Measurements from ENCODE around the gene RPL38. TPM values are rescaled to one million over a fixed set of nuclear protein-coding genes. Genes with fewer than 3 reads are reported as not detected.

RPL38 gene
- polyA plus RNA-seq (2012; rRNA removed): 816 and 4,154 TPM in 2 replicates
- polyA plus RNA-seq (2012; cell fraction: cytosol; rRNA removed): 2,004 and 5,521 TPM in 2 replicates
- 1,163 and 1,372 TPM in 2 replicates for polyA plus RNA-seq (2012; cell fraction: nucleus; rRNA removed)

GRCh38 chr17:74203439-74204240 is at the start of gene RPL38:
Gene RPL38 (plus strand): TSS chr17:74203678. CDS start chr17:74203956, 278 bp downstream.
- Histone ChIP-seq H3K9me2 (no peaks in the 10 kb centered on the region), H3K79me2 (ENCODE audit: insufficient read depth) (peaks cover 52% of the 10 kb centered on the region), H3K27me3 (ENCODE audit: insufficient read depth) (no peaks in the 10 kb centered on the region), H4K20me1 (ENCODE audit: insufficient read depth) (peaks cover 45% of the 10 kb centered on the region), H3F3A (replicated peaks; ENCODE audit: insufficient read depth) (peaks cover 33% of the 10 kb centered on the region), H3K36me3 (replicated peaks in 1 of 2; ENCODE audit: control insufficient read depth in 1 of 2, insufficient read depth in 2 of 2, low read length in 1 of 2) (peaks cover 21 to 46% of the 10 kb centered on the region in 2 experiments), H3K4me2 (peak within 1 kb of the TSS; percentile 93), H3K9ac (peak within 1 kb of the TSS; percentile 98), H3K27ac (ENCODE audit: low read depth in 2 of 2, low read length in 1 of 2) (peak within 1 kb of the TSS; percentile 63 to 81), H3K4me3 (ENCODE audit: low read depth in 2 of 2, low read length in 1 of 2) (peak within 1 kb of the TSS; percentile 72 to 99), H3K9me3 (no peaks in the 10 kb centered on the region), H2AFZ (ENCODE audit: low read depth) (peak within 1 kb of the TSS; percentile 89; the same call in 1 of the 2 replicates), H3K4me1 (ENCODE audit: control insufficient read depth in 1 of 2, insufficient read depth in 2 of 2, low read depth in 1 of 2, low read length in 1 of 2) (peaks cover 22 to 36% of the 10 kb centered on the region in 2 experiments)
- 1% methylated on average over 34 of the region's 53 CpGs for WGBS (ENCODE audit: low lambda C conversion rate)
- CTCF ChIA-PET: interaction anchor here (0.6 to 9.1 kb wide), 23 partner anchors 8 to 967 kb away, joined by 3 to 284 read pairs (median 4); partner anchors contain the start of gene TTYH2
- peak; percentile 98 for DNase-seq
- POLR2A ChIA-PET: interaction anchor here (0.6 to 1.5 kb wide), 16 partner anchors 8 to 729 kb away, joined by 3 to 7 read pairs (median 3); partner anchors contain the start of gene TTYH2
- TF ChIP-seq, protein P1, sequence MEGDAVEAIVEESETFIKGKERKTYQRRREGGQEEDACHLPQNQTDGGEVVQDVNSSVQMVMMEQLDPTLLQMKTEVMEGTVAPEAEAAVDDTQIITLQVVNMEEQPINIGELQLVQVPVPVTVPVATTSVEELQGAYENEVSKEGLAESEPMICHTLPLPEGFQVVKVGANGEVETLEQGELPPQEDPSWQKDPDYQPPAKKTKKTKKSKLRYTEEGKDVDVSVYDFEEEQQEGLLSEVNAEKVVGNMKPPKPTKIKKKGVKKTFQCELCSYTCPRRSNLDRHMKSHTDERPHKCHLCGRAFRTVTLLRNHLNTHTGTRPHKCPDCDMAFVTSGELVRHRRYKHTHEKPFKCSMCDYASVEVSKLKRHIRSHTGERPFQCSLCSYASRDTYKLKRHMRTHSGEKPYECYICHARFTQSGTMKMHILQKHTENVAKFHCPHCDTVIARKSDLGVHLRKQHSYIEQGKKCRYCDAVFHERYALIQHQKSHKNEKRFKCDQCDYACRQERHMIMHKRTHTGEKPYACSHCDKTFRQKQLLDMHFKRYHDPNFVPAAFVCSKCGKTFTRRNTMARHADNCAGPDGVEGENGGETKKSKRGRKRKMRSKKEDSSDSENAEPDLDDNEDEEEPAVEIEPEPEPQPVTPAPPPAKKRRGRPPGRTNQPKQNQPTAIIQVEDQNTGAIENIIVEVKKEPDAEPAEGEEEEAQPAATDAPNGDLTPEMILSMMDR (IDR thresholded peaks at IDR 0.05): peak; percentile 99
- TF ChIP-seq GATA2 (CRISPR knock-in tag; IDR thresholded peaks at IDR 0.05): no peak
- TF ChIP-seq NFIC (IDR thresholded peaks at IDR 0.05; ENCODE audit: borderline replicate concordance): no peak
- peak; percentile 97 for TF ChIP-seq CHD2 (IDR thresholded peaks at IDR 0.05; ENCODE audit: low read length, partially characterized antibody)
- peak; percentile 22; the same call in 1 of the 2 replicates for TF ChIP-seq FOSL2 (IDR thresholded peaks at IDR 0.05; ENCODE audit: borderline replicate concordance, low read depth)
- 0 out of 2 replicates have a peak, but pooled peaks have one; percentile 6 for TF ChIP-seq TEAD4 (IDR thresholded peaks at IDR 0.05; ENCODE audit: borderline replicate concordance, insufficient read depth)
- TF ChIP-seq REST (IDR thresholded peaks at IDR 0.05; ENCODE audit: low read depth, low read length): peak; percentile 80; the same call in 1 of the 2 replicates
- TF ChIP-seq EP300 (IDR thresholded peaks at IDR 0.05; ENCODE audit: borderline replicate concordance in 1 of 2, low read depth in 1 of 2, low read length in 1 of 2): peak in 1 of 2 experiments; percentile 75; a peak in 3 of 4 replicates
- TF ChIP-seq GABPA (IDR thresholded peaks at IDR 0.05; ENCODE audit: low read depth): peak; percentile 97
- TF ChIP-seq FOXM1 (IDR thresholded peaks at IDR 0.05; ENCODE audit: low read depth): no peak
- peak; percentile 80 for TF ChIP-seq RFX5 (IDR thresholded peaks at IDR 0.05; ENCODE audit: low read length)
- TF ChIP-seq, protein P2, sequence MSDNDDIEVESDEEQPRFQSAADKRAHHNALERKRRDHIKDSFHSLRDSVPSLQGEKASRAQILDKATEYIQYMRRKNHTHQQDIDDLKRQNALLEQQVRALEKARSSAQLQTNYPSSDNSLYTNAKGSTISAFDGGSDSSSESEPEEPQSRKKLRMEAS (IDR thresholded peaks at IDR 0.05; ENCODE audit: low read depth): peak; percentile 97
- TF ChIP-seq, protein P3, sequence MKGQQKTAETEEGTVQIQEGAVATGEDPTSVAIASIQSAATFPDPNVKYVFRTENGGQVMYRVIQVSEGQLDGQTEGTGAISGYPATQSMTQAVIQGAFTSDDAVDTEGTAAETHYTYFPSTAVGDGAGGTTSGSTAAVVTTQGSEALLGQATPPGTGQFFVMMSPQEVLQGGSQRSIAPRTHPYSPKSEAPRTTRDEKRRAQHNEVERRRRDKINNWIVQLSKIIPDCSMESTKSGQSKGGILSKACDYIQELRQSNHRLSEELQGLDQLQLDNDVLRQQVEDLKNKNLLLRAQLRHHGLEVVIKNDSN (IDR thresholded peaks at IDR 0.05; ENCODE audit: borderline replicate concordance, low read depth): no peak
- TF ChIP-seq, protein P4, sequence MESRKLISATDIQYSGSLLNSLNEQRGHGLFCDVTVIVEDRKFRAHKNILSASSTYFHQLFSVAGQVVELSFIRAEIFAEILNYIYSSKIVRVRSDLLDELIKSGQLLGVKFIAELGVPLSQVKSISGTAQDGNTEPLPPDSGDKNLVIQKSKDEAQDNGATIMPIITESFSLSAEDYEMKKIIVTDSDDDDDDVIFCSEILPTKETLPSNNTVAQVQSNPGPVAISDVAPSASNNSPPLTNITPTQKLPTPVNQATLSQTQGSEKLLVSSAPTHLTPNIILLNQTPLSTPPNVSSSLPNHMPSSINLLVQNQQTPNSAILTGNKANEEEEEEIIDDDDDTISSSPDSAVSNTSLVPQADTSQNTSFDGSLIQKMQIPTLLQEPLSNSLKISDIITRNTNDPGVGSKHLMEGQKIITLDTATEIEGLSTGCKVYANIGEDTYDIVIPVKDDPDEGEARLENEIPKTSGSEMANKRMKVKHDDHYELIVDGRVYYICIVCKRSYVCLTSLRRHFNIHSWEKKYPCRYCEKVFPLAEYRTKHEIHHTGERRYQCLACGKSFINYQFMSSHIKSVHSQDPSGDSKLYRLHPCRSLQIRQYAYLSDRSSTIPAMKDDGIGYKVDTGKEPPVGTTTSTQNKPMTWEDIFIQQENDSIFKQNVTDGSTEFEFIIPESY (IDR thresholded peaks at IDR 0.05; ENCODE audit: borderline replicate concordance, low read depth): peak; percentile 84
- peak; percentile 82 for TF ChIP-seq RCOR1 (IDR thresholded peaks at IDR 0.05; ENCODE audit: low read length)
- TF ChIP-seq EZH2phosphoT487 (IDR thresholded peaks at IDR 0.05; ENCODE audit: borderline replicate concordance, low read depth): no peak
- TF ChIP-seq MEF2A (IDR thresholded peaks at IDR 0.05; ENCODE audit: borderline replicate concordance, low read depth): no peak
- peak; percentile 100 for TF ChIP-seq POLR2AphosphoS5 (IDR thresholded peaks at IDR 0.05; ENCODE audit: low read depth, low read length)
- TF ChIP-seq YY1 (IDR thresholded peaks at IDR 0.05; ENCODE audit: low read depth): peak; percentile 49; the same call in 1 of the 2 replicates
- peak; percentile 87 for TF ChIP-seq SMC3 (IDR thresholded peaks at IDR 0.05; ENCODE audit: low read depth, low read length)
- TF ChIP-seq, protein P5, sequence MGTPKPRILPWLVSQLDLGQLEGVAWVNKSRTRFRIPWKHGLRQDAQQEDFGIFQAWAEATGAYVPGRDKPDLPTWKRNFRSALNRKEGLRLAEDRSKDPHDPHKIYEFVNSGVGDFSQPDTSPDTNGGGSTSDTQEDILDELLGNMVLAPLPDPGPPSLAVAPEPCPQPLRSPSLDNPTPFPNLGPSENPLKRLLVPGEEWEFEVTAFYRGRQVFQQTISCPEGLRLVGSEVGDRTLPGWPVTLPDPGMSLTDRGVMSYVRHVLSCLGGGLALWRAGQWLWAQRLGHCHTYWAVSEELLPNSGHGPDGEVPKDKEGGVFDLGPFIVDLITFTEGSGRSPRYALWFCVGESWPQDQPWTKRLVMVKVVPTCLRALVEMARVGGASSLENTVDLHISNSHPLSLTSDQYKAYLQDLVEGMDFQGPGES (IDR thresholded peaks at IDR 0.05; ENCODE audit: low read depth, low read length): no peak

All from SK-N-SH (cell line).